IPS-NIHi11 (cell line): ENCODE measurements around the gene KRTAP5-11.
"Not testable (repeated sequence)": the region's sequence is repeated elsewhere in the genome, so short reads cannot be mapped to it uniquely, and the experiment has no call there.

Experiments
- DNase-seq: peaks from one replicate; pipeline ENCODE4 v3.0.0; 2012; ENCODE audit warnings: mixed read lengths, low spot score

KRTAP5-11 gene

GRCh38 chr11:71582309-71582895 is at the start of gene KRTAP5-11:
TSS of gene KRTAP5-11 (minus strand) at chr11:71582875. CDS start at chr11:71582837, 38 bp downstream.
- DNase-seq, result no peak

GRCh38 chr11:71631551-71631950 is 48.9 kb upstream of the KRTAP5-11 start:
- DNase-seq, result not testable (repeated sequence)

DNA sequence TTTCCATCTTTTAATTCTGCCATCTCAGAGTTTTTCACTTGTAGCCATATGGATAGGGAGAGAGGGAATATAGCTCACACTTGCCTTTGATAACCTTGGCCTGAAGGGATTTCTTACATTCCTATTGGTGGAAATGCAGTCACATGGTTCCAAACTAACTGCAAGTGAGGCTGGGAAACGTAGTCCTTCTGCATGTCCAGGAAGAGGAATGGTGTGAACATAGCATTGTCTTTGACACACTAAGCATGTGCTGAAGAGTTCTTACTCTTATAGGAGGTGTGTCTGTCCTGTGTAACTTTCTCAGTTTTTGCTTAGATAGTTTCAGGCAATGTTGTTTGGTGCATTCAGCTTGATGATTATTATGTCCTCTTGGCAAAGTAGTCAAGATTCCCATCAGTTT is 47.4 kb upstream of the KRTAP5-11 start:
- DNase-seq, result not testable (repeated sequence)

GRCh38 chr11:71628943-71629342 is 46.3 kb upstream of the KRTAP5-11 start:
- DNase-seq, result peak; percentile 4

DNA sequence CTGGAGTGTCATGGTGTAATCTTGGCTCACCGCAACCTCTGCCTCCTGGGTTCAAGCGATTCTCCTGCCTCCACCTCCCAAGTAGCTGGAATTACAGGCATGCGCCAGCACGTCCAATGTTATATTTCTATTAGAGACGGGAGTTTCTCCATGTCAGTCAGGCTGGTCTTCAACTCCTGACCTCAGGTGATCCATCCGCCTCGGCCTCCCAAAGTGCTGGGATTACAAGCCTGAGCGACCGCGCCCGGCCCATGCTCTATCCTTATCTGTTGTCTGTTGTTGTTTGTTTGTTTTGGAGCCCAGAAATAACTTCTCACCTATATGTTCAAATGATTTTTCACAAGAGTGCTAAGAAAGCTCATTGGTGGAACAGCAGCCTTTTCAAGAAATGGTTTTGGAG is 40.6 kb upstream of the KRTAP5-11 start:
- not testable (repeated sequence) for DNase-seq

DNA sequence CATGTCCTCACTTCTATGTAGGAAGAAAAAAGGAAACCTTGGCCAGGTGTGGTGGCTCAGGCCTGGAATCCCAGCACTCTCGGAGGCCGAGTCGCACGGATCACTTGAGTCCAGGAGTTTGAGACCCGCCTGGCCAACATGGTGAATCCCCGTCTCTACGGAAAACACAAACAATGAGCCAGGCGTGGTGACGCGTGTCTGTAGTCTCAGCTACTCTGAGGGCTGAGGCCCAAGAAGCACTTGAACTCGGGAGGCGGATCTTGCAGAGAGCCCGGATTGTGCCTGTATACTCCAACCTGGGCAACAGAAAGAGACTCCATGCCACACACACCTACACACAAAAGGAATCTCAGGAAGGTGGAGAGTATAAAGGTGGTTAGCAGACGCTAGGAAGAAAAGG is 39.9 kb upstream of the KRTAP5-11 start:
- not testable (repeated sequence) for DNase-seq

GRCh38 chr11:71615003-71615402 is 32.3 kb upstream of the KRTAP5-11 start:
- not testable (repeated sequence) for DNase-seq

GRCh38 chr11:71614366-71614917 is 31.8 kb upstream of the KRTAP5-11 start:
- DNase-seq, result not testable (repeated sequence)

- not testable (repeated sequence) for DNase-seq
Measured at GRCh38 chr11:71613931-71614330, 31.3 kb upstream of the KRTAP5-11 start.

DNA sequence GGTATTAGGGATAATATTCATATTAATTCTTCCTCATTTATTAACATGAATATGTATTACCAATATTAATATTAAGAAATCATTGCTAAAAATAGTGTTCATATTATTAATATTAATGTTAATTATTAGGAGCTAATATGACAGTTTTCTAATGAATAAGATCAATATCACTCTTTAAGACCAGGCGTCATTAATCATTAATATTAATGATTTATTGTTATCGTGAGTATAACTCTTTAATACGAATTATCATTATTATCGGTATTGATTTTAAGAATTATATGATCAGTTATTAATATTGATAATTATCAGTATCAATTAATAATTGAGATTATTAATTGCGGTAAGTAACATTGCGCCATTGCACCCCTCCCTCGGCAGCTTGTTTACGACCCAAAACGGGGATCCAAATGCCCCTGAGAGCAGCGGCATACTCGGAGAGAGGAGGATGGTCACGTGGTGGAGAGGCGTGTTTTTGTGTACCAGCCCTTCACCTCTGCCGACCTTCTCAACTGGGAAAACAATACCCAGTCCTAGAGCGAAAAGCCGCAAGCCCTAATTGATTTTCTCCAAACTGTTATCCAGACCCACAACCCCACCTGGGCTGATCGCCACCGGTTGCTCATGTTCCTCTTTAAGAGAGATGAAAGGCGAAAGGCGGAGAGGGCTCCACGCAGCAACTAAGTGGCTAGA is 28.7 kb upstream of the KRTAP5-11 start:
- DNase-seq, result not testable (repeated sequence)

DNA sequence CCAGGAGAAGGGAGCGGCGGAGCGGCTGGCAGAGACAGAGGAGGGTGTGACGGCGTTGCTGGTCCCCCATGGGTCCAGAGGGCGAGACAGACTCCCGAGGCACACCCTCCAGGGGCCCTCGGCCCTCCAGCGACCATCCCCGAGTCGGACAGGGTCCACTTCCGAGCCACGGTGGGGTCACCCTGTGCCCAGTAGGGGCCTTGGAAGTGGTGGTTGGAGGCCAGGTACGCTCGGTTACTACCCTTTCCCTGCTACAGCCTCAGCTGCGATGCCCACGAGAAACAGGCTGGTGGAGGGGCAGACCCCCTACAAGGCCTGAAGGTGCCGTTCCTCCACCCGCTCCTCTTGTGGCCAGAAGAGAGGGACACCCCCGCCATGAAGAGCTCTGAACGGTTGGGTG is 25.6 kb upstream of the KRTAP5-11 start:
- DNase-seq, result not testable (repeated sequence)

- DNase-seq, result peak; percentile 14
Measured at GRCh38 chr11:71607520-71608216, 25.0 kb upstream of the KRTAP5-11 start.

DNA sequence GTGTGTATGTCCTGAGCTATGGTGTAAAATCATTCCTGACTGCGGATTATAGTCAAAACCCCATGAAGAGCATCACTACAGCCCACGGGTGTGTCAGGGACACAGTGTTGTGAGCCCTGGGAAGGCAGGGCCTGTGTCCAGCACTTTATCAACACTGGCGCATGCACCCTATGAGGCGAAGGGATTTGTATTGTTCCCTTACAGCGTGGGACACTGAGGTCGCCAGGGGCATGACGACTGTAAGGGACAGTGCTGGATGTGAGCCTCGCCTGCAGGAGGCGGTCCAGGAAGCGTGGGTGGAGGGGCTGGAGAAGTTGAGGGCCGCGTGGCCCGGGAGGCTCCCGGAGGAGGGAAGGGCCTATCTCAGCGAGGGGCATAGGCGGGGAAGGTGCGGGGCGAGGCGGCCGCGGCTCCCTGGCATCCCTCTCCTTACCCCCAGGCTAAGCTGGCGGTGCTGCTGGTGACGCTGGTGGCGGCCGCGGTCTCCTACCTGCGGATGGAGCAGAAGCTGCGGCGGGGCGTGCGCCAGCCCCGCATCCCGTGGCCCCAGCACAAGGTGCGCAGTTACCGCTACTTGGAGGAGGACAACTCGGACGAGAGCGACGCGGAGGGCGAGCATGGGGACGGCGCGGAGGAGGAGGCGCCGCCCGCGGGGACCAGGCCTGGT is 24.3 kb upstream of the KRTAP5-11 start:
- peak; percentile 13 for DNase-seq

DNA sequence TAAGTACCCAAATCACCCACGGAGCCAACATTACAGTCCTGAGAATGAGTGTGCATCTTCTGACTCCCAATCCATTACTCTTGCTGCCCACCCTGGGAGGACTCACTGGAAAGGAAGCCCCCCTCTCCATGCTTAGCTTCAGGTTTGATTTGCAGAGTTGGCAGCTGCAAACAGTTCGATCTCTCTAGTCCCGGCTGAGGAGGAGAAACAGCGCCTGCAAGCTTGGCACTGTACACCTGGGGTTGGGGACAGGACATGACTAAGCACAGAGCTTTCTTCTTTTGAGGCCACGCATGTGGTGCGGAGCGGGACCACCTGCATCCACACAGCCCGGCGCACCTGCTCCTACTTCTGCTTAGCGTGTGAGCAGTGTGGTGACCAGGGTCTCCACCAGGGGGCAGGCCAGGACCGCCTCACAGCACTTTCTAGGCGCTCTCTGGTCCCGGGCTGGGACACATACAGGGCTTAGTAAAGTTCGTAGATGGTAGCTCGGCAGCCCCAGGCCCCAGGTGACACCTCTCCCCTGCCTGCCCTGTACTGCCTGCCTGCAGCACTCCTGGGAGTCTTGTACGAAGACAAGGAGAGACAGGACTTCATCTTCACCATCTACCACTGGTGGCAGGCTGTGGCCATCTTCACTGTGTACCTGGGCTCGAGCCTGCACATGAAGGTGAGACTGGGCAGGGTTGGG is 22.3 kb upstream of the KRTAP5-11 start:
- DNase-seq, result not testable (repeated sequence)

DNA sequence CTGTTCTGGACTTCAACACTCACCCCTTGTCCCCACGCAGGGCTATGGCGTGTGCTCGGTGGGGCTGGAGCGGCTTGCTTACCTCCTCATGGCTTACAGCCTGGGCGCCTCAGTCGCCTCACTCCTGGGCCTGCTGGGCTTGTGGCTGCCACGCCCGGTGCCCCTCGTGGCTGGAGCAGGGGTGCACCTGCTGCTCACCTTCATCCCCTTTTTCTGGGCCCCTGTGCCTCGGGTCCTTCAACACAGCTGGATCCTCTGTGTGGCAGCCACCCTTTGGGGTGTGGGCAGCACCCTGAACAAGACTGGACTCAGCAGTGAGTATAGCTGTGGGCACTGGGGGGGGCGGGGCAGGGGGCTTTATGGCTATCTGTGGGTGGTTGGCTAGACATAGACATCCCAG is 20.5 kb upstream of the KRTAP5-11 start:
- not testable (repeated sequence) for DNase-seq

- not testable (repeated sequence) for DNase-seq
Measured at GRCh38 chr11:71589546-71589920, 6.9 kb upstream of the KRTAP5-11 start.

DNA sequence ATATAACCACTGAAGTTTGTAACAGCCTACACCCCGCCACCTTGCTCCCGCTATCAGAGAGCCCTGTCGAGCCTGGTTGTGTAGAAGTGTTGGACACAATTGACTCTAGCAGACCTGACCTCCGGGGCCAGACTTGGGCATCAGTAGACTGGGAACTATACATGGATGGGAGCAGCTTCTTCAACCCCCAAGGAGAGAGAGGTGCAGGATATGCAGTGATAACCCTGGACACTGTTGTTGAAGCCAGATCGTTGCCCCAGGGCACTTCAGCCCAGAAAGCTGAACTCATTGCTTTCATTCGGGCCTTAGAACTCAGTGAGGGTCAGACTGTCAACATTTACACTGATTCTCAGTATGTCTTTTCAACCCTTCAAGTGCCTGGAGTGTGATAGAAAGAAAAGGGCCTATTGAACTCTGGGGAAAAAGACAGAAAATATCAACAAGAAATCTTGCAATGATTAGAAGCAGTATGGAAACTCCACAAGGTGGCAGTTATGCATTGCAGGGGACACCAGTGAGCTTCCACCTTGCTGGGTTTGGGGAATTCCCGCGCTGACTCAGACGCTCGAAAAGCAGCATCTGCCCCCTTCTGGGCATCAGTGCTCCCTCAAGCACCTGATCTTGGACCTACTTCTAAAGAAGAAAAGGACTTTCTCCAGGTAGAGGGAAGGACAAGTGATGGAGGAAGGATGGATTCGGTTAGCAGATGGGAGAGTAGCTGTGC is 6.3 kb upstream of the KRTAP5-11 start:
- not testable (repeated sequence) for DNase-seq

DNA sequence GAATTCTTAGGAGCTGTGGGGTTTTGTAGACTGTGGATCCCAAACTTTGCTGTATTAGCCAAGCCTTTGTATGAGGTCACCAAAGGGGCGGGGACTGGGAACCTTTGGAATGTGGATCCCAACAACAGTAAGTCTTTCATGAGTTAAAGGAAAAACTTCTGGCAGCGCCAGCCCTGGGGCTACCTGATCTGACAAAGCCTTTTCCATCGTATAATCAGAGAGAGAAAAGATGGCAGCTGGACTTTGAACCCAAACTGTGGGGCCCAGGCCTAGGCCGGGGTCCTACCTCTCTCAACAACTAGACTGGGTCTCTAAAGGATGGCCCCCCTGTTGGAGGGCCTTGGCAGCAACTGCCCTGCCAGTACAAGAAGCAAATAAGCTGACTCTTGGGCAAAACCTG is 5.6 kb upstream of the KRTAP5-11 start:
- not testable (repeated sequence) for DNase-seq

- DNase-seq, result not testable (repeated sequence)
Measured at GRCh38 chr11:71585673-71586072, 3.0 kb upstream of the KRTAP5-11 start.

GRCh38 chr11:71582969-71583368 is 294 bp upstream of the KRTAP5-11 start:
- not testable (repeated sequence) for DNase-seq

DNA sequence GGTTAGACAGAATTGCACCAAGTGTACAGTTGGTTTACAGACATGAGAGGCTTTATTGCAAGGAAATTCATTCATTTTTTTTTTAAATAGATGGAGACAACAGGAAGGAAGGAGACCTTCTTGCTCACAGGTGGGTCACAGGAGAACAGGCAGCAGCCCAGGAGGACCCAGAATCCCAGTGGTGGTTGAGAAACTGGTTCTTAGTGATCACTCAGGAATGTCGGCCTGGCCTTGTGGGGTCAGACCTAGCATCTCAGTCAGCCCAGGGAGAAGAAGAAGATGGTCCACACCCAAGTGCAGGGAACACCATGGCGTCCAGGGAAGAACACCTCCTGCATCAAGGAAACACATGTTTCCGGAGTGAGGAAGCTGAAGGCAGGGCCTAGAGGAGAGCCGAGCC is 849 bp downstream of the KRTAP5-11 start:
- no peak for DNase-seq
